ENCODE data around the gene CD55. TPM values are rescaled to one million over a fixed set of nuclear protein-coding genes. Genes with fewer than 3 reads are reported as not detected.

Gene CD55
- total RNA-seq, 2 donors from 2014 or later = 22.8 to 30.2 TPM

GRCh38 chr1:207355513-207356295 is 34.2 kb downstream of the CD55 start:
- Histone ChIP-seq H3K27ac (no peak overlapping the region), H3K36me3 (no peaks in the 10 kb centered on the region), H3K4me3 (no peak overlapping the region), H3K4me1 (replicated peaks) (no peaks in the 10 kb centered on the region), H3K27me3 (replicated peaks; ENCODE audit: insufficient read depth) (no peaks in the 10 kb centered on the region), H3K9me3 (no peaks in the 10 kb centered on the region)
- DNase-seq (ENCODE audit: low spot score) = no peak
- WGBS = 91% methylated on average over 3 of the region's 3 CpGs
- TF ChIP-seq POLR2A (IDR thresholded peaks at IDR 0.05) = no peak
- TF ChIP-seq CTCF (IDR thresholded peaks at IDR 0.05) = no peak
- no peak for TF ChIP-seq POLR2AphosphoS5 (IDR thresholded peaks at IDR 0.05)
- intact Hi-C loops (cut with DNase I) = no loop called here

GRCh38 chr1:207361029-207361428 is 39.6 kb downstream of the CD55 start:
- no peaks in the 10 kb centered on the region for H3K9me3 ChIP-seq
- DNase-seq (ENCODE audit: low spot score) = no peak
- H3K27me3 ChIP-seq (replicated peaks; ENCODE audit: insufficient read depth) = no peaks in the 10 kb centered on the region
- no peak for TF ChIP-seq CTCF (IDR thresholded peaks at IDR 0.05)
- TF ChIP-seq POLR2A (IDR thresholded peaks at IDR 0.05) = no peak
- no peak for TF ChIP-seq POLR2AphosphoS5 (IDR thresholded peaks at IDR 0.05)
- H3K4me1 ChIP-seq (replicated peaks) = no peaks in the 10 kb centered on the region
- intact Hi-C loops (cut with DNase I) = no loop called here
- 65% methylated on average over 3 of the region's 3 CpGs for WGBS
- H3K36me3 ChIP-seq = no peaks in the 10 kb centered on the region
- no peak overlapping the region for H3K4me3 ChIP-seq
- H3K27ac ChIP-seq = no peak overlapping the region

GRCh38 chr1:207361889-207362288 is 40.4 kb downstream of the CD55 start:
- Histone ChIP-seq H3K4me1 (replicated peaks) (no peaks in the 10 kb centered on the region), H3K9me3 (no peaks in the 10 kb centered on the region), H3K36me3 (no peaks in the 10 kb centered on the region), H3K4me3 (no peak overlapping the region), H3K27ac (no peak overlapping the region), H3K27me3 (replicated peaks; ENCODE audit: insufficient read depth) (no peaks in the 10 kb centered on the region)
- 84% methylated on average over 2 of the region's 2 CpGs for WGBS
- intact Hi-C loops (cut with DNase I) = no loop called here
- no peak for TF ChIP-seq POLR2AphosphoS5 (IDR thresholded peaks at IDR 0.05)
- no peak for TF ChIP-seq POLR2A (IDR thresholded peaks at IDR 0.05)
- no peak for TF ChIP-seq CTCF (IDR thresholded peaks at IDR 0.05)
- DNase-seq (ENCODE audit: low spot score) = no peak

GRCh38 chr1:207362962-207363860 is 41.7 kb downstream of the CD55 start:
- Histone ChIP-seq H3K27ac (no peak overlapping the region), H3K4me3 (no peak overlapping the region), H3K27me3 (replicated peaks; ENCODE audit: insufficient read depth) (no peaks in the 10 kb centered on the region), H3K9me3 (no peaks in the 10 kb centered on the region), H3K36me3 (no peaks in the 10 kb centered on the region), H3K4me1 (replicated peaks) (no peaks in the 10 kb centered on the region)
- WGBS = 94% methylated on average over 6 of the region's 6 CpGs
- DNase-seq (ENCODE audit: low spot score) = no peak
- TF ChIP-seq POLR2AphosphoS5 (IDR thresholded peaks at IDR 0.05) = no peak
- no peak for TF ChIP-seq POLR2A (IDR thresholded peaks at IDR 0.05)
- no peak for TF ChIP-seq CTCF (IDR thresholded peaks at IDR 0.05)
- intact Hi-C loops (cut with DNase I) = no loop called here

Measured in prostate gland (tissue), 2 donors.